Measurements from ENCODE around the gene KCTD5.
"Not testable (repeated sequence)": the region's sequence is repeated elsewhere in the genome, so short reads cannot be mapped to it uniquely, and the experiment has no call there.

Gene KCTD5

GRCh38 chr16:2673066-2673999 lies 9.0 kb upstream of the KCTD5 start:
- peak; percentile 98 for DNase-seq

DNA sequence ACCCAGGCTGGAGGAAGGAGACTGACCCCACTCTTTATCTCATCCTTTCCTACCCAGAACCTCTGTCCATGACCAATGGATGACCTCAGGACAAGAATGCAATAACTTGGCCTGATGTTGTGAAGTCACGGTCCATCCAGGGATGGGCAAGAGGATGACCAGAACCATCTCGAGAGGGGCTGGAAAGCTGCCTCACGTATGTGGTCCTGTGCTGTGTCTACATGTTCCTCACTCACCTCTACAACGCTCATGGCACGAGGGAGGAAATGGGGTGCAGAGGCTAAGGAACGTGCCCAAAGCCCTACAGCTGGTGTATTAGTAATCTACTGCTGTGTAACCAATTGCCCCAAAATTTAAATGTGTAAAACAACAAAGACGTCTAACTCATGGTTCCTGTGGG lies 7.3 kb upstream of the KCTD5 start:
- no peak for DNase-seq

DNA sequence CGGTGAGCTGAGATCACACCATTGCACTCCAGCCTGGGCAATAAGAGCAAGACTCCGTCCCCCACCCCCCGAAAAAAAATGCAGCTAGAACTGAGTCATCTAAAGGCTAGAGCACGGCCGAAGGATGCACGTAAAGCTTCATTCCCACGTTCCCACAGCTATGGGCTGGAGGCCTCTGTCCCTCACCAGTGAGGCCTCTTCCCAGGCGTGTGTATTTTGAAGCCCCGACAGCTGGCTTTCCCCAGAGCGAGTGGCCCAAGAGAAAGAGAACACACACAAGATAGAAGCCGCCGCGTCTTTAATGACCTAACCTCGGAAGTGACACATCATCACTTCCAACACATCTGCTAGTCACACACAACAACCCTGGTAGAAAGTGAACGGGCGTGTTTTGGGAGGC lies 6.6 kb upstream of the KCTD5 start:
- DNase-seq, result no peak

GRCh38 chr16:2676937-2677336 lies 5.4 kb upstream of the KCTD5 start:
- not testable (repeated sequence) for DNase-seq

- not testable (repeated sequence) for DNase-seq
Observed at GRCh38 chr16:2678206-2678965, 3.9 kb upstream of the KCTD5 start.

DNA sequence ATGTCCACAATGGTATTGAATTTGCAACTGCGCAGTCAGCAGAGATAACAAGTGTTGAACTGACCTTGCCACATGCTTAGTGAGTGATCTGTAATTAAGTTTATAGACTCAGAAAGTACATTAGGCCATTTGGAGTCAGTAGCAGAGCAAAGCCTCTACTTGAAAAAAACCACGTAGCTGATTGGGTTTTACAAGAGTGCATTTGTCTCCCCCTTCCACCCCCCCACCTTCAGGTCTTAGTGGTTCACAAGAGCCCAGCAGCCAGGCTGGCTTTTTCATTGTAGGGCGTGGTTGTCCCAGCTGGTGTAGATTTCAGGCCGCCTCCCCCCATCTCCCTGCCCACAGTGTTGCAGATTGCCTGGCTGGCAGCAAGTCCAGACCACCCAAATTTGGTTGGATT lies 2.4 kb upstream of the KCTD5 start:
- DNase-seq, result not testable (repeated sequence)

GRCh38 chr16:2680360-2680759 lies 2.0 kb upstream of the KCTD5 start:
- DNase-seq, result not testable (repeated sequence)

- peak; percentile 28 for DNase-seq
Observed at GRCh38 chr16:2683041-2683440, 718 bp downstream of the KCTD5 start.

GRCh38 chr16:2686075-2686474 lies 3.8 kb downstream of the KCTD5 start:
- DNase-seq, result not testable (repeated sequence)

GRCh38 chr16:2686912-2687507 lies 4.7 kb downstream of the KCTD5 start:
- peak; percentile 97 for DNase-seq

DNA sequence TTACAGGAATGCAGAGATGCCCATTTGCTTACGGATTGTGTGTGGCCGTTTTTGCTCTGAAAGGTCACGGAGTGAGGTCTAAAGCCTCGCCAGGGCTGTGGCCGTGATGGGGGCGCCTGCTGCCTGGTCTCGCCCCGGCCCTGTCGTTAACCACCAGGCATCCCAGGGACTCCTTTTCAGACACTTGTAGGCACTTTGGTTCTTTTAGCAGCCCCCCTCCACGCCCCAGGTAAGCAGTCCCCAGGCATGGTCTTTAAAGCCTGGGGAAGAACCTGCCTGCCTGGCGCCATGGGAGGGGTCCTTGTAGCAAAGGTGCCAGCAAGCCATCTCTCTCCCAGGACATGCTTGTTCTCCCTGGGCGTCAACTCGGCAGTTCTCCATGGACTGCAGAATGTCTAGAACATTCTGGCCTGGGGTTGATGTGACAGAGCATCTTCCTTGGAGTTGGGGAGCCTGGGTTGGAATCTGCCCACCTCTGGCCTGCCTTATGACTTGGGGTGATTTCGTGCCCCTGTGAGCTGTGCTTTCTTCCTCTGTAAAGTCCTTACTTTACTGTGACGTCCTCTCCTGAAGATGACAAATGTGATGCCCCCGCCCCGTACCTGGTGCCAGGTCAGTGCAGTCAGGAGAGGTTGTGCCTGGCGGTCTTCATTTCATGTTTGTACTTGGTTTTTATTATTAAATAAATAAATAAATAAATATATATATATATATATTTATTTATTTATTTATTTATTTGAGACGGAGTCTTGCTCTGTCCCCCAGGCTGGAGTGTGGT lies 5.4 kb downstream of the KCTD5 start:
- no peak for DNase-seq

GRCh38 chr16:2689422-2689821 lies 7.1 kb downstream of the KCTD5 start:
- DNase-seq, result not testable (repeated sequence)

DNA sequence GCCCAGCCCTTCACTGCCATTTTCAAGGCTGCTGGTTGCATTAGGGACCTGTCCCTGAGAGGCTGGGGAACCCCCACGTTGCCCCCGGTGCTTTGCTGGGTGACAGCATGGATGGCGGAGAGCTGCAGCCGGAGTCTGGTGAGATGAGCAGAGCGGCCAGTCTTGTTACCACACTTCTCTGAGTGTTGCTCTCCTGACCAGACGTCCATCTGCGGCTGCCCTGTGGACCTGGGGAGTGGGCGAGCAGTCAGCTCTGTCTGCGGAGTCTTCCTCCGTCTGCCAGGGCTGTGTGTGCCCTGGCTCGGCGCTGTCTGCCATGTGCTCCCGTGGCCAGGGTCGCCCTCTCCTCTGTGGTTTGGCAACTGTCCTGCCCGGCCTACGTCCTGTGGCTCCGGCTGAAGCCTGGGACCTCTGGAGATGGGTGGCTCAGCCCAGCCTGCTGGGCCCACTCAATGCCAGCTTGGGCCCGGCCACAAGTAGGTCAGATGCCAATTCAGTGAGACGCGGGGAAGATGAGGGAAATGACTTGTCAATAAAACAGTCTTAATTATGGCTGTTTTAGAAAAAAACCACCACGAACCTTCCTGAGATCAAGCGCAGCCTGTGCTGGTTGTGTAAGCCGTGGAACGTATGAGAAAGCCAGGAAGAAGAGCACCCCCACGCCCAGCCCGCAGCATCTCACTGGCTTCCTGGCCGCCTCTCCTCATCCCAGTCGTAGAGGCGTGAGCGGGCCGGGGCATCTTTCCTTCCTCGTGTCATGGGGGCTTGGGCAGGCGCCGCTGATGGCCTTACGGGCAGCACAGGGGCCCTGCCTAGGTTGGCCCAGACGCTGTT lies 7.9 kb downstream of the KCTD5 start:
- DNase-seq, result no peak

- DNase-seq, result no peak
Observed at GRCh38 chr16:2690852-2691251, 8.5 kb downstream of the KCTD5 start.

DNA sequence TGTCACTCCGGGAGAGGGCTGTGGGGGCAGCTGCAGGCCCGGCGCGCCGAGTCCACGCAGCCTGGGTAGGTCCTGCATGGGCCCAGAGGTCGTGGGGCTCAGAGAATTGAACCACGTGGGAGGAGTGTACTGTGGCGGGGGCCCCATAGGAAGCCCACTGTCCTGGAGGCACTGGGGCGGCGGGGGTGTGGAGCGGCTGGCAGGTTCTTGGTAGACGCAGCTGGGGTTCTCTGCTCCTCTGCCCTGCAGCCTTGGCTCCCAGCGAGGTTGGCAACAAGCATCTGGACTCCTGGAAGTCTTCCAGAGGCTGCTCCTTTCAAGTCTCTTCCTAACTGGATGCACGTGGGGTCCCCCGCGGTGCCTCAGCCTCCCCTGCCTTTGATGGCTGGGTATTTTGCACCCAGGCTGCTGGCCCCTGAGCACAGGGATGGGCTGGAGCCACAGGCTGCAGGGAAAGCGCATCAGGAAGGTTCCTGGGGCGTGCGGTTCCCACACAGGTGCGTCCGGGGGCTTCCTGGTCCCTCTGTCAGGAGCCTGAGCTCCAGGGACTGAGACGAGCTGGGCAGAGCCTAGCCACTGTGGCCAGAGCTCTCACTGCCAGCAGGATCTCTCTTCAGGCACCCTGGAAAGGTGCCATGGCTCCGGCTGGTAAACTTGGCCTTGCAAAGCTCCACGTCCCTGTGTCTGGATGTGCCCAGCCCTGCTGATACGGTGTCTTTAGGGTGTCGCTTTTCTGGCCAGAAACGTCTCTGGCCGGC lies 9.3 kb downstream of the KCTD5 start:
- DNase-seq, result no peak

DNA sequence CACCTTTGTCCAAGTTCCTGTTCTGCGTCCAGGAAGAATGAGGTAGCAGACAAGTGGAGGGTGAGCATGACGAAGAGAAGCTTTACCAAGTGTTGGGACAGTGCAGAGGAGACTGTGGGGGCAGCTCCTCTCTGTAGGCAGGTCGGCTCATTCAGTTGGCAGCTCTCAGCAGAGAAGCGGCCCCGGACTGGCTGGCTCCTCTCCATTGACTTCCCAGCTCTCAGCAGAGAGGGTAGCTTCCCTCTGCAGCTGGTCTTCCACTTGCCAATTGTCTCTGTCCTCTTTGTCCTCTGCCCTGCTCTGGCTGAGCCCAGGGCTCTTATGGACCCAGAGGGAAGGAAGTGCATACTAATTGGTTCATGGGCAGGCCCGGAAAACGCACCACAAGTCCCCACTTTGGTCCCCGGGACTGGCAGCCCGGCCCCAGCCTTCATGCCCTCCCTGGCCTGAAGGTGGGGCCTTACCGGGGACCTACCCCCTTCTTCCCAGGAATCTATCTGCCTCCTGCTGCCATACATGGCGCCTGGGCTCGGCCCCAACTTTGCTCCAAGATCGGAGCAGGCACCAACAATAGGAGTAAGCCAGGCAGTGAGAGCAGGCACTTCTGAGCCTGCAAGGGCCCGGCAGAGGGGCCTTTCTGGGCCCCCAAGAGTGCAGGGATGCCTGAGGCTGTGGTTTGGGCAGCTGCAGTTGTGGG lies 10.1 kb downstream of the KCTD5 start:
- DNase-seq, result no peak

- no peak for DNase-seq
Observed at GRCh38 chr16:2692948-2693651, 10.8 kb downstream of the KCTD5 start.

- not testable (repeated sequence) for DNase-seq
Observed at GRCh38 chr16:2696601-2697250, 14.4 kb downstream of the KCTD5 start.

GRCh38 chr16:2697401-2697948 lies 15.2 kb downstream of the KCTD5 start:
- no peak for DNase-seq

Data from RPMI8226 (cell line).